Aorta (tissue), 5 donors: Measurements from ENCODE around the gene RUNX3. TPM values are rescaled to one million over a fixed set of nuclear protein-coding genes. Genes with fewer than 3 reads are reported as not detected.
A peak's percentile ranks its signal among the peaks of the same experiment; 100 is the strongest.

Experiments used
- ATAC-seq: fragments of 200-7000 bp; cut with Tn5 transposase; one replicate; pipeline ENCODE4 v1.9.1; 2022; ENCODE audit warnings: moderate library complexity; ENCODE audit not compliant: low FRiP score
- DNase-seq, 2 donors: peaks; one replicate each; pipeline ENCODE4 v3.0.0-alpha.2; 2020
- H3K27ac ChIP-seq, 2 donors: one replicate each; pipeline ENCODE4 v1.5.1; 2013; ENCODE audit warnings: low read length in 2 of 2, mild to moderate bottlenecking in 2 of 2, moderate library complexity in 2 of 2, control low read depth in 1 of 2, inconsistent platforms in 1 of 2, low read depth in 1 of 2
- H3K27me3 ChIP-seq, 2 donors: one replicate each; pipeline ENCODE4 v1.6.1; 2013; ENCODE audit warnings: control low read depth in 1 of 2, low read length in 1 of 2, mild to moderate bottlenecking in 1 of 2, moderate library complexity in 1 of 2; ENCODE audit not compliant: insufficient read depth in 2 of 2, control insufficient read depth in 1 of 2
- H3K36me3 ChIP-seq, 2 donors: one replicate each; pipeline ENCODE4 v1.6.1; 2013; ENCODE audit warnings: control low read depth in 1 of 2, low read length in 1 of 2, mild to moderate bottlenecking in 1 of 2; ENCODE audit not compliant: insufficient read depth in 2 of 2, control insufficient read depth in 1 of 2
- H3K4me1 ChIP-seq, 2 donors: one replicate each; pipeline ENCODE4 v1.6.1; 2013; ENCODE audit warnings: low read length in 2 of 2, control low read depth in 1 of 2, mild to moderate bottlenecking in 1 of 2, moderate library complexity in 1 of 2; ENCODE audit not compliant: insufficient read depth in 2 of 2, control insufficient read depth in 1 of 2
- H3K4me3 ChIP-seq, 2 donors: one replicate each; pipeline ENCODE4 v1.5.1; 2013; ENCODE audit warnings: low read length in 2 of 2, control low read depth in 1 of 2, mild to moderate bottlenecking in 1 of 2
- H3K9me3 ChIP-seq: one replicate; pipeline ENCODE4 v1.6.1; 2013; ENCODE audit warnings: mild to moderate bottlenecking, low read length; ENCODE audit not compliant: control insufficient read depth
- WGBS, 2 donors: extraction: QIAGEN DNeasy Blood & Tissue Kit; methylation state at CpG; one replicate each; pipeline ENCODE4 v1.1.7; 2013; 5-methylcytosine and 5-hydroxymethylcytosine counted together
- intact Hi-C, 2 donors: fragments of 100-400 bp; cut with DNase I; formaldehyde crosslinking; loops; one replicate each; pipeline versions ENCODE4 v1.14.2 to v1.15.0; 2022
- polyA plus RNA-seq, 2 donors: library from polyadenylated mRNA; stranded (reverse); fragments of 200-250 nt; gene quantifications; one replicate each; pipeline ENCODE4 v1.2.3, GENCODE V29; 2013
- total RNA-seq, 2 donors: library from RNA; stranded (reverse); fragmentation: NEBNext Ultra II Directional; extraction: Animal tissue kit (Norgen Biotek cat#: 25700); gene quantifications; one replicate each; pipeline ENCODE4 v1.2.1, GENCODE V29; 2021
- donor health status: healthy with polysubstance abuse.
- donor health status: Bipolar disorder and iron deficiency.
- donor health status: DM: no; HTN: no; CAD: no.
- donor health status: DM: no; HTN: no; CAD: no.
- donor health status: DM: yes; HTN: yes; CAD: no.

Gene RUNX3
- total and polyA plus RNA-seq, 4 donors, result 1.1 to 4.4 (median 2.1) TPM

DNA sequence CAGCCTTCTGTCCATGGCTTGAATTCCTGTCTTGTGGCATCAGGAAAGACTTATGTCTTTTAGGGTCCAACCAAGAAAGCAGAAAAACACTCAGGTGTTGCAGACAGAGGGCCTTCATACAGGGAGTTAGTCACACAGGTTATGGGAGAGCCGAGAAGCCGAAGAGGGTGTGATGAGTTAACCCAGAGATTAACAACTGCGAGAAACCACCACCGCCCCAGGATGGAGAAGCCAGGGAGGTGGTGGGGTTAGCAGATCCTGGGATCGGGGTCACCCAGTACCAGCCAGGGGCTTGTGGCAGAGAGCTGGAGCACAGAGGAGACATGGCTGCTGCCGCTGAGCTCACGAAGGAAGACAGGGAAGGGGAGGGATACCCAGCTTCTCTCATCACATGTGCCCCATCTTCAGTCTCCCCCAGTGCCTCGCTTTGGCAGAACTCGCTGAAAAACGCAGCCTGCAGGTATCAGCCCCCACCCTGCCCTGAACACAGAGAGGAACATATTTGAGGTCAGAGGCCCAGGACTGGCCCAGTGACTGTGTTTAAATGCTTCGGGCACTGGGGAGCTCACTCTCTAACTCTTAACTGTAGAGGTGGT, 58.7 kb downstream of the RUNX3 start:
- Histone ChIP-seq H3K27me3 (no peaks in the 10 kb centered on the region), H3K4me3 (no peak overlapping the region), H3K9me3 (no peaks in the 10 kb centered on the region), H3K27ac (no peak overlapping the region), H3K4me1 (no peaks in the 10 kb centered on the region), H3K36me3 (no peaks in the 10 kb centered on the region)
- intact Hi-C loops, result no loop called here
- 90 to 92% methylated on average over 11 of the region's 11 CpGs for WGBS, 2 donors
- ATAC-seq (no peak), DNase-seq (peak in 1 of 2 donors; percentile 57)

DNA sequence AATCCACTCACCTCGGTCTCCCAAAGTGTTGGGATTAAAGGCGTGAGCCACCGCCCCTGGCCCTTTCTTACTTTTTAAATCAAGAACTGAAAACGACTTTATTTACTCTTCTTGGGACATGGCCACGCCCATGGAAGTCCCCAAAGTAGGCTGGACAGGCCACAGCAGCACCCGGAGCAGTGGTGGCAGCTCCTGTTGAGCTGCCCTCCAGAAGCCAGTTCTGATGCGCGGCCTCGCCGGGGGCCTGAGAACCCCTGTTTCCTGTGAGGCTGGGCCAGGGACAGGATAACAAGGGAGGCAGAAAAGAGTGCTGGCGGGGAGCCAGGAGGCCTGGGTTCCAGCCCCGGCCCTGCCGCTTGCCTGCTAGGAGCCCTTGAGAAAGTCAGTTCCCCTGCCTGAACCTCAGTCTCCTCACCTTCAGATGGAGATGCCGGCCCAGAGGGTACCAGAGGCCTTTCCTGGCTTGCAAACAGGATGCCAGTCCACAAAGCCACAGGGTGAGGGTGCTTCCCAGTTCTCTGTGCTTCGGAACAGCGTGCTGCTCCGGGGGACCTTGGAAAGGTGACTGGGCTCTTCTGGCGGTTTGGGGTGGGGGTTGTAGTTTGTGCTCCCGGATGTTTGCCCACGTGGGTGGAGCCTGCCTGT, 59.4 kb downstream of the RUNX3 start:
- WGBS, 2 donors, result 68 to 70% methylated on average over 20 of the region's 20 CpGs
- H3K4me3 ChIP-seq, result no peak overlapping the region
- intact Hi-C loops, result no loop called here

DNA sequence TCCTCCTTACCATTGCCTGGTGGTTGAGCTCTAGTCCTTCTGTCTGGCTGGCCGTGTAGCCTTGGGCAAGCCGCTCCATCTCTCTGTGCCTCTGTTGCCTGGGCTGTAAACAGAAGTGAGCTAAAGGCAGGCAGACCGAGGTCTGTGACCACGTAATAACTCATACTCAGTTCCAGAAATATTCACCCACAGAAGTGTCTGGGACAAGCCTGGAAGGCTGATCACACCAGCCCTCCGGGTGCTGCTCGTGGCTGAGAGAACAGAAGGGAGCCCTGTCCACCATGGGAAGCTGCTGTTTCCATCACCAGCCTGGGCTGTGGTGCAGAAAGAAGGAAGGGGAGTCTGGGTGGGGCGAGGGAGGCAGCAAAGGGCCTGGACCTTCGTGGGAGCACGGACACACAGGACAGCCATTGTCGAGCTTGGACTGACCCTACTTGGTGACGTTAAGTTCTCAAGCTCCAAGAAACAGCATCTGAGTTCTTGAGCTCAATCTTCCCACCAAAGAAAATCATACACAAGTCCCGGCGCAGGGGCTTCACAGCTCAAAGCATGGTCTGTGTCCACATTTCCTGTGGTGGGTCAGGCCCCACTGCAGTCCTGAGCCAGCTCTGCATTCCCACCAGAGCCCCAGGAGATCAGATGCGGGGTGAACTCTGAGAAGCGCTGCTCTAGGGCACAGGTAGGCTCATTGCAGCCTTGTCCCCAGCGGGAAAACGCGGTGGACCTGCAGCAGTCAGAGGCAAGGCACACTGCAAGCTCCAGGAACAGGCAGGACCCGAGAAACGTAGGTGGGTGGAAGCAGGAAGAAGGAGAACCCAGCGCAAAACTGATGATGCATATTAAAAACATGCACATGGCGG, 61.8 kb downstream of the RUNX3 start:
- DNase-seq (peak in 1 of 2 donors; percentile 54), ATAC-seq (no peak)
- H3K4me3 ChIP-seq, result no peak overlapping the region
- no peaks in the 10 kb centered on the region for H3K27me3 ChIP-seq
- no peak overlapping the region for H3K27ac ChIP-seq
- intact Hi-C loops, result loop anchor here in 1 of 2 donors (10.0 kb wide), 1 partner anchor 167 kb away; no protein-coding TSS in a partner anchor
- H3K4me1 ChIP-seq, result no peaks in the 10 kb centered on the region
- no peaks in the 10 kb centered on the region for H3K36me3 ChIP-seq
- 70 to 73% methylated on average over 22 of the region's 22 CpGs for WGBS, 2 donors
- no peaks in the 10 kb centered on the region for H3K9me3 ChIP-seq

More for the DNA sequence above, 59.4 kb downstream of the RUNX3 start:
- no peak for ATAC-seq
- Histone ChIP-seq H3K36me3 (no peaks in the 10 kb centered on the region), H3K27me3 (no peaks in the 10 kb centered on the region), H3K27ac (no peak overlapping the region), H3K9me3 (no peaks in the 10 kb centered on the region), H3K4me1 (no peaks in the 10 kb centered on the region)
- DNase-seq, result peak in 1 of 2 donors; percentile 76

DNA sequence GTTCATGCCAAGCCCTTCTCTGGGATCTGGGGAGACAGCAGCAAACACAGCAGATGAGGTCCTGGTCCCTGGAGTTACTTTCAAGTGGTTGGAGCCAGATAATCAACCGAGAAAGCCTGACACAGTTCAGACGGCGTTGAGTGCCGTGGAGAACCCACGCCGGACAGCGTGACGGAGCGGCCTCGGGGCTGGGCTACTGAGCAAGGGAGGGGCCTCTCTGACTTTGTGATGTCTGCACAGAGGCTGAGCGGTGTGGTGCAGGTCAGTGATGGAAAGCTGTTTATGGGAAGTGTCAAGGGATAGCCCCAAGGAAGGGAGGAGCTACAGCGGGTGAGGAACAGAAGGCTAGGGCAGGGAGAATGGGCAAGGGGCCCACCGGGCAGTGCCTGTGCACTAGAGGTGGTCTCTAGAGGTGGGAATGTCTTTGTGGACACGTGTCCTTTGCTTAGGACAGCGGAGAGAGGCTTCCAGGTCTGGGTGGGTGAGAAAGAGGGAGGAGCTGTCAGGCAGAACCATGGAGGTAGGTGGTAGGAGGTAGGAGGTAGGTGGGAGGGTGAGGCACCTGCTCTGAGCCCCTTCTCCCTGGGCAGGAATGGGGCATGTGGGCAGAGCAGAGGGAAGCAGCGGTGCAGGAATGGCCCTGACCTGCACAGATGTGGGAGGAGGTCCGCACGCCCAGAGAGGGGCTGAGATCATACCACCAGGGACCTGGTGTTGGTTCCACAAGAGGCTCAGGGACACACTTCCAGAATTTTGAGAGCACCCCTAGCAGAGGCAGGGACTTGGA, 62.8 kb downstream of the RUNX3 start:
- DNase-seq (peak in 1 of 2 donors; percentile 58), ATAC-seq (no peak)
- H3K27ac ChIP-seq, result no peak overlapping the region
- no peak overlapping the region for H3K4me3 ChIP-seq
- 54 to 58% methylated on average over 18 of the region's 18 CpGs for WGBS, 2 donors
- no peaks in the 10 kb centered on the region for H3K27me3 ChIP-seq
- intact Hi-C loops, result loop anchor here in 1 of 2 donors (10.0 kb wide), 1 partner anchor 168 kb away; no protein-coding TSS in a partner anchor
- no peaks in the 10 kb centered on the region for H3K36me3 ChIP-seq
- no peaks in the 10 kb centered on the region for H3K4me1 ChIP-seq
- no peaks in the 10 kb centered on the region for H3K9me3 ChIP-seq

DNA sequence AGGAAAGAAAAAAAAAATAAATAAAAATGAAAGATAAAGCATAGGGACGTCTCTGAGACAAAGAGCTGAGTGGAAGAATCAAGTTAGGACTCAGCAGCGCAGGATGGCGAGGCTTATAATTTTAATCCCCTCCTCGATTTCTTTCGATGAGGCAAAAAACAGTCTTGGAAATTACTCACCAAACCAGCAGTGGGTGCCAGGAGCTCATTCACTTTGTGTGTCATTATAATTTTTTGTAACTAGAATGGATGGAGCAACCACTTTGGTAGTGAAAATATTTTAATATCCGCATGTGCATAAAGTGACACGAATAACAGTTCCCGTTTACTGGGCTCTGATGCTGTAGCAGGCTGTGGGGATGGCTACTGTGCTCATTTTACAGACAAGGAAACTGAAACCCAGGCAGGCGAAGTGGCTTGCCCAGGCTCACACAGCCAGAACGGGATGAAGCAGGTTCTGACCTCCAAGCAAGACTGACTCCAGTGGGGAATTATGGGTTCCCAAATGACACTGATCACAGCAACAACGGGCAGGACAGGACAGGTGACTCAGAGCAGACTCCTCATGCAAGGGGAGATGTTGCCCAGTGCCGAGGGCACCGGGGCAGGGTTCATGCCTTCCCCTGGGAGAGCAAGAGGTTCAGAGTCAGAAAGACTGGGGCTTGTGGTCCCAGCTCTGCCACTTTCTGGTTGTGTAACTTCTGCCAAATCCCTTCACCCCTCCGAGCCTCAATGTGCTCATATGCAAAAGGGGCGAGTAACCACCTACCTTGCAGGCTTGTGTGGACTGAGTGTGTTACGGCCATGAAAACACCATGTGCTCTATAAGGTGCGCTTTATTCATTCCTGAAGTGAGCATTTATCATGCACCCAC, 63.6 kb downstream of the RUNX3 start:
- ATAC-seq, result no peak
- 73 to 80% methylated on average over 17 of the region's 17 CpGs for WGBS, 2 donors
- Histone ChIP-seq H3K36me3 (no peaks in the 10 kb centered on the region), H3K4me3 (no peak overlapping the region), H3K27me3 (no peaks in the 10 kb centered on the region), H3K4me1 (no peaks in the 10 kb centered on the region), H3K27ac (no peak overlapping the region), H3K9me3 (no peaks in the 10 kb centered on the region)
- intact Hi-C loops, result loop anchor here in 1 of 2 donors (10.0 kb wide), 1 partner anchor 168 kb away; no protein-coding TSS in a partner anchor
- peak in 1 of 2 donors; percentile 28 for DNase-seq

DNA sequence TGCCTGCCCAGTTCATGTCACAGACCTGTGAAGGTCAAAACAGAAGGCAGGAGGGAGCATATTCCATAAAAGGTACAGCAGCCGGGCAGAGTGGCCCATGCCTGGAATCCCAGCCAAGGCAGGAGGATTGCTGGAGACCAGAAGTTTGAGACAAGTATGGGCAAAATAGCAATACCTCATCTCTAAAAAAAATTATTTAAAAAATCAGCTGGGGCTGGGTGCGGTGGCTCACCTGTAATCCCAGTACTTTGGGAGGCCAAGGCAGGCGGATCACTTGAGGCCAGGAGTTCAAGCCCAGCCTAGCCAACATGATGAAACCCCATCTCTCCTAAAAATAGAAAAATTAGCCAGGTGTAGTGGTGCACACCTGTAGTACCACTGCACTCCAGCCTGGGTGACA, 64.5 kb downstream of the RUNX3 start:
- Histone ChIP-seq H3K27me3 (no peaks in the 10 kb centered on the region), H3K4me3 (no peak overlapping the region), H3K4me1 (no peaks in the 10 kb centered on the region), H3K36me3 (no peaks in the 10 kb centered on the region), H3K27ac (no peak overlapping the region), H3K9me3 (no peaks in the 10 kb centered on the region)
- 86 to 87% methylated on average over 3 of the region's 3 CpGs for WGBS, 2 donors
- intact Hi-C loops, result loop anchor here in 1 of 2 donors (10.0 kb wide), 1 partner anchor 169 kb away; no protein-coding TSS in a partner anchor
- peak in 1 of 2 donors; percentile 27 for DNase-seq
- no peak for ATAC-seq

DNA sequence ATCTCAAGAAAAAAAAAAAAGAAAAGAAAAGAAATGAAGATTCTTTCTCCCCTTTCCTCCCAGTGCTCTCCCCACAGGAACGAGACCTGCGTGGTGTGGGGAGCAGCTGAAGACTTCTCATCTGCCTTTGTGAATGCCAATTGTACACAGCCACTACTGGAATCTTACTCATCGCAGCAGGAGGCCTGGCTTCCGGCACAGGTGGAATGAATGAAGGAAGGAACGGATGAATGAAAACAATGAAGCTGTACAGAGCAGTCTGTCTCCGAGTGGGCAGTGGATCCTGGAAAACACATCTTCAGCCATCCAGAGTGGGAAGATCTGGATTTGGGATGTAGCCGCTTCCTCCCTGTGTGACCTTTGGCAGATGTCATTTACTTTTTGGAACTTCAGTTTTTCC, 64.9 kb downstream of the RUNX3 start:
- H3K4me1 ChIP-seq, result no peaks in the 10 kb centered on the region
- no peak for ATAC-seq
- no peaks in the 10 kb centered on the region for H3K9me3 ChIP-seq
- H3K4me3 ChIP-seq, result no peak overlapping the region
- DNase-seq, result peak in 1 of 2 donors; percentile 15
- intact Hi-C loops, result loop anchor here in 1 of 2 donors (10.0 kb wide), 1 partner anchor 170 kb away; no protein-coding TSS in a partner anchor
- no peak overlapping the region for H3K27ac ChIP-seq
- WGBS, 2 donors, result 84 to 88% methylated on average over 7 of the region's 7 CpGs
- H3K27me3 ChIP-seq, result no peaks in the 10 kb centered on the region
- H3K36me3 ChIP-seq, result no peaks in the 10 kb centered on the region
